ENCODE measurements around the gene MLLT11.
"Not testable (repeated sequence)": the region's sequence is repeated elsewhere in the genome, so short reads cannot be mapped to it uniquely, and the experiment has no call there.

MLLT11 gene

GRCh38 chr1:151058692-151059091 lies 1.5 kb upstream of the MLLT11 start:
- DNase-seq: no peak

- DNase-seq: peak; percentile 89
Measured at GRCh38 chr1:151059109-151060006, 839 bp upstream of the MLLT11 start, which contains the start of gene CDC42SE1. TSS of gene CDC42SE1 (minus strand) at chr1:151059622. CDS start at chr1:151055730, 3,892 bp downstream.

GRCh38 chr1:151060657-151061421 lies 642 bp downstream of the MLLT11 start:
- no peak for DNase-seq

- no peak for DNase-seq
Measured at GRCh38 chr1:151061704-151062103, 1.5 kb downstream of the MLLT11 start.

- no peak for DNase-seq
Measured at GRCh38 chr1:151062741-151063371, 2.7 kb downstream of the MLLT11 start.

GRCh38 chr1:151065089-151065645 lies 5.0 kb downstream of the MLLT11 start:
- DNase-seq: no peak

- no peak for DNase-seq
Measured at GRCh38 chr1:151067185-151067584, 7.0 kb downstream of the MLLT11 start.

- DNase-seq: no peak
Measured at GRCh38 chr1:151069103-151069486, 8.9 kb downstream of the MLLT11 start.

- DNase-seq: peak; percentile 88
Measured at GRCh38 chr1:151070474-151071276, 10.5 kb downstream of the MLLT11 start, which contains the start of gene GABPB2. TSS of gene GABPB2 (plus strand) at chr1:151070761. CDS start at chr1:151088190, 17,429 bp downstream.

GRCh38 chr1:151072224-151072623 lies 12.0 kb downstream of the MLLT11 start:
- no peak for DNase-seq

GRCh38 chr1:151085953-151086559 lies 25.9 kb downstream of the MLLT11 start:
- DNase-seq: no peak

GRCh38 chr1:151097426-151097825 lies 37.2 kb downstream of the MLLT11 start:
- DNase-seq: not testable (repeated sequence)

- DNase-seq: no peak
Measured at GRCh38 chr1:151098126-151098525, 37.9 kb downstream of the MLLT11 start.

GRCh38 chr1:151104630-151105029 lies 44.4 kb downstream of the MLLT11 start:
- DNase-seq: no peak

- DNase-seq: no peak
Measured at GRCh38 chr1:151106894-151107293, 46.7 kb downstream of the MLLT11 start.

GRCh38 chr1:151108331-151108730 lies 48.1 kb downstream of the MLLT11 start:
- DNase-seq: no peak

- DNase-seq: no peak
Measured at GRCh38 chr1:151113877-151114276, 53.7 kb downstream of the MLLT11 start.

All from CD4-positive, alpha-beta T cell treated with Interleukin-15 for 1 hour (primary cell).